ENCODE results near the gene MVB12B. TPM values are rescaled to one million over a fixed set of nuclear protein-coding genes. Genes with fewer than 3 reads are reported as not detected.

The MVB12B gene
- total and polyA plus RNA-seq, 2 of the 4 experiments (the other 2 are of a cell fraction): 2.0 to 4.0 TPM

- POLR2A ChIA-PET (ENCODE audit: unreplicated experiment): no interaction called here
- dilution Hi-C loops (cut with HindIII; ENCODE audit: low sequenced_read_pairs, unreplicated experiment): no loop called here
These were observed 122.4 kb downstream of the MVB12B start for GRCh38 chr9:126448865-126449577.

More at GRCh38 chr9:126448865-126449577, 122.4 kb downstream of the MVB12B start:
- Histone ChIP-seq H4K20me1 (ENCODE audit: insufficient read depth, low read length) (no peaks in the 10 kb centered on the region), H2BK5ac (ENCODE audit: low read depth, low read length, poor library complexity, severe bottlenecking) (no peak overlapping the region), H3K4ac (ENCODE audit: low read depth, low read length) (no peak overlapping the region), H2AFZ (replicated peaks; ENCODE audit: low read length, poor library complexity) (no peak overlapping the region), H3K4me1 (ENCODE audit: control insufficient read depth, insufficient read depth, low read length) (no peaks in the 10 kb centered on the region), H4K5ac (ENCODE audit: low read depth, low read length) (no peak overlapping the region), H3K36me3 (ENCODE audit: control insufficient read depth, insufficient read depth, low read length) (no peaks in the 10 kb centered on the region), H3K4me3 (ENCODE audit: insufficient read depth, low read depth, low read length) (no peak overlapping the region), H4K8ac (ENCODE audit: low read depth in 2 of 2, low read length in 2 of 2) (no peak overlapping the region), H3K9ac (ENCODE audit: low read depth, low read length) (no peak overlapping the region), H3K4me2 (ENCODE audit: low read depth, low read length) (no peak overlapping the region), H2AK9ac (replicated peaks; ENCODE audit: low read depth, low read length, poor library complexity) (no peak overlapping the region), H2BK15ac (ENCODE audit: low read depth, low read length) (no peak overlapping the region), H2AK5ac (ENCODE audit: low read depth, low read length) (no peak overlapping the region), H3K27me3 (ENCODE audit: control insufficient read depth, insufficient read depth, low read length) (no peaks in the 10 kb centered on the region), H3K23ac (ENCODE audit: low read depth, low read length) (no peak overlapping the region), H3K56ac (ENCODE audit: extremely low read depth, insufficient read depth, low read length) (no peak overlapping the region), H3K79me1 (ENCODE audit: low read depth in 1 of 2, low read length in 2 of 2) (no peaks in the 10 kb centered on the region), H4K91ac (ENCODE audit: insufficient read depth, low read depth, low read length) (no peak overlapping the region), H3K14ac (replicated peaks; ENCODE audit: low read depth, low read length) (no peak overlapping the region), H3K9me3 (ENCODE audit: control insufficient read depth, insufficient read depth, low read length) (no peaks in the 10 kb centered on the region), H2BK120ac (ENCODE audit: low read depth, low read length) (no peak overlapping the region), H3K18ac (ENCODE audit: low read depth, low read length) (no peak overlapping the region), H2BK20ac (ENCODE audit: low read depth, low read length) (no peak overlapping the region), H3K27ac (ENCODE audit: insufficient read depth, low read length) (no peak overlapping the region), H3K9me1 (ENCODE audit: insufficient read depth, low read length) (peaks cover 4% of the 10 kb centered on the region)
- no peak for TF ChIP-seq ELK1 (IDR thresholded peaks at IDR 0.05; ENCODE audit: borderline replicate concordance, low read depth, low read length)
- TF ChIP-seq BHLHE40 (IDR thresholded peaks at IDR 0.05; ENCODE audit: low read depth, low read length): no peak
- TF ChIP-seq MAFK (IDR thresholded peaks at IDR 0.05; ENCODE audit: low read depth, low read length): no peak
- TF ChIP-seq POLR2A (IDR thresholded peaks at IDR 0.05; ENCODE audit: low read depth, low read length): no peak
- no peak for TF ChIP-seq NFE2L2 (IDR thresholded peaks at IDR 0.05; ENCODE audit: low read depth, low read length)
- TF ChIP-seq RAD21 (IDR thresholded peaks at IDR 0.05; ENCODE audit: low read length): no peak
- TF ChIP-seq RCOR1 (IDR thresholded peaks at IDR 0.05; ENCODE audit: insufficient replicate concordance, low read length): no peak
- TF ChIP-seq CTCF (conservative IDR thresholded peaks at IDR 0.05; ENCODE audit: low read depth, low read length): no peak
- no peak for TF ChIP-seq MAZ (IDR thresholded peaks at IDR 0.05; ENCODE audit: borderline replicate concordance, low read depth, low read length)
- TF ChIP-seq FOS (IDR thresholded peaks at IDR 0.05; ENCODE audit: low read depth, low read length): no peak
- TF ChIP-seq USF2 (IDR thresholded peaks at IDR 0.05; ENCODE audit: low read depth, low read length): no peak
- no peak for TF ChIP-seq SMC3 (IDR thresholded peaks at IDR 0.05; ENCODE audit: low read depth, low read length)
- TF ChIP-seq CHD1 (IDR thresholded peaks at IDR 0.05; ENCODE audit: low read depth, low read length): no peak
- no peak for TF ChIP-seq MXI1 (IDR thresholded peaks at IDR 0.05; ENCODE audit: borderline replicate concordance, low read depth, low read length)
- TF ChIP-seq RFX5 (IDR thresholded peaks at IDR 0.05; ENCODE audit: low read depth, low read length): no peak
- TF ChIP-seq CEBPB (IDR thresholded peaks at IDR 0.05; ENCODE audit: low read depth, low read length): no peak
- in situ Hi-C loops (cut with MboI; ENCODE audit: low sequenced_read_pairs) (no loop called here), intact Hi-C loops (cut with micrococcal nuclease) (no loop called here)
- DNase-seq (no peak), ATAC-seq (ENCODE audit: low read depth) (no peak)
- no TSS peak for BruUV-seq (replicated peaks)
- CTCF ChIA-PET: no interaction called here
- WGBS, 2 experiments (ENCODE audit: extremely low coverage in 2 of 2, insufficient read length in 1 of 2): 92% methylated on average over 7 of the region's 14 CpGs; no CpG with 5 or more reads in 1 of the 2 experiments
